ENCODE measurements around the gene USP54. TPM values are rescaled to one million over a fixed set of nuclear protein-coding genes. Genes with fewer than 3 reads are reported as not detected.

USP54 gene
- total RNA-seq, 4 donors from 2014 or later = 45.6 to 54.8 (median 46.7) TPM

DNA sequence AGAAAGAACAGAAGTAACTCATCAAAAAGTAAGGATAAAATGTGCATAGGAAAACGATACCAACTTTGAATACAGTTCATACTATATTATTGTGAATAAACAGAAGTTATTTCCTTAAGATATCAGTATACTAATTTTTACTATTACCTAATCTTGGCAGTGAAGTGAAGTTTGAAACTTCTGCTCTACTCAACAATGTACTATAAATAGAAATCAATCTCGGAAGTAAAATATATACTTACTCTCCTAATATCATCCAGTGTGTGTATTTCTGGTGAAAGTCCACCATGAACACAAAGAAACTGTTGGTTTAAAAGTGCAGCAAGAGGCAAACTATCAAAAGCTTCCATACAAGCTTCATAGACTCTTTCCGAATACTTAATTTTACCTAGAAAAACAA is 119.9 kb downstream of the USP54 start:
- no peak overlapping the region for H3K27ac ChIP-seq (replicated peaks in 1 of 4)
- TF ChIP-seq POLR2AphosphoS5 (IDR thresholded peaks at IDR 0.05) (no peak), EP300 (IDR thresholded peaks at IDR 0.05) (no peak), POLR2A (IDR thresholded peaks at IDR 0.05; ENCODE audit: low read depth) (no peak), CTCF (IDR thresholded peaks at IDR 0.05) (no peak)
- no peaks in the 10 kb centered on the region for H3K9me3 ChIP-seq
- peaks cover 20 to 95% (median 63%) of the 10 kb centered on the region in 4 donors for H3K36me3 ChIP-seq
- intact Hi-C loops (cut with DNase I) = no loop called here
- WGBS = 58% methylated on average over 3 of the region's 3 CpGs
- no peak overlapping the region for H3K4me3 ChIP-seq
- H3K27me3 ChIP-seq = no peaks in the 10 kb centered on the region
- DNase-seq (ENCODE audit: extremely low spot score) = no peak
- H3K4me1 ChIP-seq = peaks cover 11 to 28% (median 19%) of the 10 kb centered on the region in 4 donors

DNA sequence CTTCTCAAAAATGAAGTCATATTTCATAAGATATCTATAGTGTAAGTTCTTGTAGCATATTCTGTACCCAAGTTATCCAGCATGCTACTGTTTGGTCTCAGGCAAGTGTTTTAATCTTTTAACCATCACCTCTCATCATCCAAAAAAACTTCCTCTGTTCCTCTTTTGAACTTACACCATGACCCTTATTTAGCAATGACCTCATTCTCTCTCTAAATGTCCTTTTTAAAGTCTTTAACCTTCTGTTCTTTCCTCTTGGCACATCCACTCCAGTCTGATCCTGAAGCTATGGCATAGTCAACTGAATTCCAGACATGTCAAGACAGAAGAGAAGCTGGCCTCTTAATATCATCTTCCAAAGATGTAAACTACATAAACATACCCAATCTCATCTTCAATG is 121.6 kb downstream of the USP54 start:
- intact Hi-C loops (cut with DNase I) = no loop called here
- Histone ChIP-seq H3K4me1 (peaks cover 11 to 37% (median 31%) of the 10 kb centered on the region in 4 donors), H3K4me3 (no peak overlapping the region), H3K9me3 (no peaks in the 10 kb centered on the region), H3K27me3 (no peaks in the 10 kb centered on the region), H3K27ac (replicated peaks in 1 of 4) (no peak overlapping the region), H3K36me3 (peaks cover 7 to 95% (median 53%) of the 10 kb centered on the region in 4 donors)
- no peak for DNase-seq (ENCODE audit: extremely low spot score)
- TF ChIP-seq POLR2AphosphoS5 (IDR thresholded peaks at IDR 0.05) (no peak), POLR2A (IDR thresholded peaks at IDR 0.05; ENCODE audit: low read depth) (no peak), CTCF (IDR thresholded peaks at IDR 0.05) (no peak)

DNA sequence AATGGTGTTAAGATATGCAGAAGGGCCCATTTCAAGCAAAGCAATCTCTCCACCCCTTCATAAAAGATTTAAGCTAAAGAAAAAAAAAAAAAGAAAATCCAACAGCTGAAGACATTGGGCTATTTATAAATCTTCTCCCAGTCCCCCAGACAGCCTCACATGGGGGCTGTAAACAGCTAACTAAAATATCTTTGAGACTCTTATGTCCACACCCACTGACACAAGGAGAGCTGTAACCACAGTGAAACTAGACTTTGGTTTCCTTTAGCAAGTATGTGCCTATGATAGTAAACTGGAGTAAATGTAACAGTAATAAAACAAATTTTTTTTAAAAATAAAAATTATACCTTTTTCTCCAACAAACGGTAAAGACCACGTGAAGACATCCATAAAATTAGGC is 123.9 kb downstream of the USP54 start:
- peaks cover 11 to 37% (median 31%) of the 10 kb centered on the region in 4 donors for H3K4me1 ChIP-seq
- H3K27ac ChIP-seq (replicated peaks in 1 of 4) = no peak overlapping the region
- intact Hi-C loops (cut with DNase I) = no loop called here
- DNase-seq (ENCODE audit: extremely low spot score) = no peak
- H3K4me3 ChIP-seq = no peak overlapping the region
- peaks cover 4 to 85% (median 38%) of the 10 kb centered on the region in 4 donors for H3K36me3 ChIP-seq
- H3K27me3 ChIP-seq = no peaks in the 10 kb centered on the region
- 91% methylated on average over 2 of the region's 2 CpGs for WGBS
- no peaks in the 10 kb centered on the region for H3K9me3 ChIP-seq
- no peak for TF ChIP-seq POLR2A (IDR thresholded peaks at IDR 0.05; ENCODE audit: low read depth)
- no peak for TF ChIP-seq EP300 (IDR thresholded peaks at IDR 0.05)
- no peak for TF ChIP-seq POLR2AphosphoS5 (IDR thresholded peaks at IDR 0.05)
- no peak for TF ChIP-seq CTCF (IDR thresholded peaks at IDR 0.05)

DNA sequence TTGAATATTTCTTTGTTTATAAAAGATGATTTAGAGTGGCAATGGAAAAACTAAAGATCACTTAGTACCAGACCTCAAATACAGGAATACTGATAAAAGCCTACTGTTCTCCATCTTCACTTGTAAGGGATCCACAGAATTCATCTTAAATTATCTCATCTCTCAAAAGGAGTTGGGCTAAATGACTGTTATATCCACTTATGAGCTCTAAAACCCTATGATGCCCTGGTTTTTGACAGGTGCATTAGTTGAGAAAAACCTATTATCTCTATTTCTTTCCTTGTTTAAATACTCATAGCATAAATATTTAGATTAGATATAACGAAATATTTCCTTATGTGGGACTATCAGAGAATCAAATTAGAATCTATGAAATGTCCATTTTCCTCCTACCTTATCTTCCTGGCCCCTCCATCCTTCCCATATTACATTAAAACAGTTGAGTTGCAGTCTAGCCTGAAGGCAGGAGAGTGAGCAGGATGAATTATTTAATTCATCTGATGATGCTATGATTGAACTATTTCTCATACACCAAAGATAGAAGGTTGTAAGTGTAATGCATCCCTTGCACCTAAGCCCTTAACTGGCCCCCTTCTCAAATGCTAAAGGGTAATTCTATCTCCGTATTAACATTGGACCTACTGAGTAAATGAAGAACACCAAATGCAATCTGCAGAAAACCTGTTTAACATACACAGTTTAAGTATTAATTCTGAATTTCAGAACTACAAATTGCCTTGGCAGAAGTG is 125.0 kb downstream of the USP54 start:
- Histone ChIP-seq H3K4me3 (no peak overlapping the region), H3K36me3 (peaks cover 4 to 79% (median 34%) of the 10 kb centered on the region in 4 donors), H3K27me3 (no peaks in the 10 kb centered on the region), H3K4me1 (peaks cover 11 to 29% (median 24%) of the 10 kb centered on the region in 4 donors), H3K9me3 (no peaks in the 10 kb centered on the region), H3K27ac (replicated peaks in 1 of 4) (no peak overlapping the region)
- no peak for DNase-seq (ENCODE audit: extremely low spot score)
- intact Hi-C loops (cut with DNase I) = no loop called here
- TF ChIP-seq POLR2A (IDR thresholded peaks at IDR 0.05; ENCODE audit: low read depth) (no peak), CTCF (IDR thresholded peaks at IDR 0.05) (no peak), POLR2AphosphoS5 (IDR thresholded peaks at IDR 0.05) (no peak), EP300 (IDR thresholded peaks at IDR 0.05) (no peak)
- WGBS = 63% methylated on average over 2 of the region's 2 CpGs
